ENCODE measurements around the gene NOTCH1.

NOTCH1 gene

GRCh38 chr9:136484153-136485048 is 61.4 kb downstream of the NOTCH1 start:
- peak; percentile 10 for DNase-seq (ENCODE audit: low spot score)

GRCh38 chr9:136483589-136484152 is 62.2 kb downstream of the NOTCH1 start:
- peak; percentile 90 for DNase-seq (ENCODE audit: low spot score)

GRCh38 chr9:136482793-136483588 is 62.9 kb downstream of the NOTCH1 start, which contains the start of gene SEC16A:
Gene SEC16A, minus strand, starts transcription at chr9:136483040. Its CDS starts 5,425 bp downstream, at chr9:136477615.
- peak; percentile 99 for DNase-seq (ENCODE audit: low spot score)

DNA sequence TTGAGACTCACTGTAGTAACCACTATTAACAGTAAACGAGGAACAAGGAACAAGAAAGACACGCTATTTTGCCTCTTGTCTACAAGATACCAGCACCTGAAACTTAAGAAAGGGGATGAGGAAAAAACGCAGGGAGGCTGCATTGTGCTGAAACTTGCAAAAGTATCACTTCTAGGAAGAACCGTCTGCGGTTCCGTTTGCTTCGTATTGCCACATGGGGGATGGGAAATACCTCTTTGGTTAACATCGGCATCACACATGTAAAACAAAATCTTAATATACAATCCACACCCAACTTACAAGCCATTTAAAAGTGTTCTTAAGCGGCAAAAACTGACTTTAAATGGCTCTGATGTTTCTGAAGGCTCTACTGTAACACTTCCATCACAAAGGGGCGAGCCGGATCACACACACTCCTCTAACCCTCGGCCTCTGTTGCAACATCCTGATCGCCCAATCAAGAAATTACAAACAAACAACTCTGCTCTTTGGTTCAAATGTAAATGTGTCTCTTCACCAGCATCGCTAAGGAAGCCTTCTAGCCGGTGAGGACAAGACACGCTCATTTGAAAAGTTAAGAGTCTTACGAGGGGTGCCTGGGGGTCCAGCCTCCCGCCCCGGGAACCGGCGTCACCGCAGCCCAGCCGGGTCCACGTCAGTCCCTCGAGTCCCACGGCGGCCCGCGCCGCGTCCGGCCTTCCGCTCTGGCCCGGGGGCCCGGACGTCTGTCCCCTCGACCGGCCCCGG is 63.6 kb downstream of the NOTCH1 start:
- peak; percentile 14 for DNase-seq (ENCODE audit: low spot score)

DNA sequence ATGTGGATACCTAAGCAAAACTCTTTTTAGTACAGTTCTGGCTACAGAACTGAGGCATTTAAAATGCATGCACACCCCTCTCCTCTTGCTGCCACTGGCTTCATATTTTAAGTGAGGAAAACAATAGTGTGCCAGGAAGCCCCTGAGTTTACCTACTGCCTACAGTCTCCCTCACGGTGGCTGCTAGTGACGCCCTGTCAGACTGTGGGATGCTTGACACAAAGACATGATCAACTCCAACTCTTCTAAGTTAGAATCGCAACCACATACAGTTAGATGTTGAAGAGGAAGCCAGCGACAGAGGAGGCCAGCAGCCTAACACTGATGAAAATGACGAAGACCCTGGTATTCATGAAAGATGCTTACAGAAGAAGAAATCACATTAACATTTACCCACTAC is 64.3 kb downstream of the NOTCH1 start:
- DNase-seq (ENCODE audit: low spot score), result no peak

GRCh38 chr9:136476369-136477150 is 69.3 kb downstream of the NOTCH1 start:
- no peak for DNase-seq (ENCODE audit: low spot score)

GRCh38 chr9:136474974-136475865 is 70.6 kb downstream of the NOTCH1 start:
- no peak for DNase-seq (ENCODE audit: low spot score)

GRCh38 chr9:136474021-136474640 is 71.7 kb downstream of the NOTCH1 start:
- no peak for DNase-seq (ENCODE audit: low spot score)

GRCh38 chr9:136473354-136473721 is 72.5 kb downstream of the NOTCH1 start:
- DNase-seq (ENCODE audit: low spot score), result no peak

DNA sequence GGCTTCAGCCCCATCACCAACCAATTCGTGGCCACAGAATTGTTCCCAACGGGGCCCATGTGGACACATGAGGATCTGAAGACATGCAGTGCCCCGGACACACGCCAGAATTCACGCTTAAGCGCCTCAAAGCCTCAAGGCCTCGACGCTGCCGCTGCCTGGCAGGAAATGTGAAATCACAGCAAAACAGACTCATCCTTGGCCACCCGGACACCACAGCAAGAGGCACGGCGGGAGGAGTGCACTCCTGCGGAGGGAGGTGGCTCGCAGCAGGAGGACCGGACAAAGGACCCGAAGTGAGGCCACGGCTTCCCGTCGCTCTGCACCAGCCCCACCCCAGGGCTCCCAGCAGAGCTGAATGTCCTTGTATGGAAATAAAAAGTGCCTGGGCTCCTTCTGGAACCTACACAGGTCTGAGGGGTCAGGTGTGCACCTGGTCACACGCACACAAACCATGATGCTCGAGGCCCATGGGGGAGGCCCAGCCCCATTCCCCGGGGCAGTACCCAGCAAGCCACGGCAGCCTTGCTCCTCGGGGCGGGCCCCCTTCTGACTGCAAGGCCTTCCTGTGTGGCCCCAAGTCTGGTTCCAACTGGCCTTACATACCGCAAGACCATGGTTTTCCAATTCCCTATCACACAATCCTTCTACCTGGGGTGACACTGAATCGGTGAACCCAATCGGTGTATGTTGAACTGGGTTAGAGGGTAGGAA is 73.1 kb downstream of the NOTCH1 start:
- DNase-seq (ENCODE audit: low spot score), result no peak

GRCh38 chr9:136471802-136472487 is 73.9 kb downstream of the NOTCH1 start:
- DNase-seq (ENCODE audit: low spot score), result no peak

- DNase-seq (ENCODE audit: low spot score), result no peak
Measured at GRCh38 chr9:136470792-136471469, 74.9 kb downstream of the NOTCH1 start.

DNA sequence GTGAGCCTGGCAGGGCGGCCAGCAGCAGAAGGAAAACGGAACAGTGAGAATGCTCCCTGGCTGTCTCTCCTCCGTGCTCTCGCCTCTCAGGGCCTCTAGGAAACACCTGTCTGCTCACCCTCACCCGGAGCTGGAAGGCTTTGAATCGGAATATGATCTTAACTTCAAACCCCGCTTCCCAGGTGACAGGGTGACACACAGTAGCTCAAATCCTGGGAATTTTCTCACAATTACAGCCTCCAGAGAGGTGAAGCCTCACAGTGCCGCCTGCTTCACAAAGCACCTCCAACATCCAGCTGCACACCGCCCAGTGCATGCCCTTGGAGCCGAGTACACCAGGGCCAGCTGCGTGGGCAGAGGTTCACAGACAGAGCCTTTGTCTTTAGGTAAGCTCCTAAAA is 75.5 kb downstream of the NOTCH1 start:
- no peak for DNase-seq (ENCODE audit: low spot score)

GRCh38 chr9:136467766-136468165 is 78.1 kb downstream of the NOTCH1 start:
- DNase-seq (ENCODE audit: low spot score), result no peak

DNA sequence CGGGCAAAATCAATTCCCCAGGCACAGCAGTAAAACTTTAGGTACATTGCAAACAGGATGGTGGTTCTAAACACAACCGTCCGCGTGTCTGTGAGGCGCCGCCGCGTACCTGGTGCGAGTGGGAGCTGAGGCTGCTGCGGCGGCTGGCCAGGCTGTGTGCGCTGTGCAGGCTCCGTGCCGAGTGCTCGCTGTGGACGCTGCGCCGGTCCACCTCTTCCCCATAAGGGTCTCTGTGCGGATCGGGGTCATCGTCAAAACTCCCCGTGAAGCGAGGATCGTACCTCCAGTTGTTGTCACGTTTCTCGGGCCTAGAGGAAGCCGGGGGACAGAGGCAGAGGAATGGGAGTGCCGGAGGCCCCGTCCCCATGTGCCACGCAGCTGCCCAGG is 79.7 kb downstream of the NOTCH1 start:
- no peak for DNase-seq (ENCODE audit: low spot score)

- DNase-seq (ENCODE audit: low spot score), result no peak
Measured at GRCh38 chr9:136465500-136466154, 80.2 kb downstream of the NOTCH1 start.

- DNase-seq (ENCODE audit: low spot score), result no peak
Measured at GRCh38 chr9:136464241-136464640, 81.6 kb downstream of the NOTCH1 start.

Measured in cerebellar cortex (tissue), 1 donor.